Skeletal muscle cell (primary cell): ENCODE results near the gene GRHL3.

Experiments used
- DNase-seq: peaks from one replicate; pipeline ENCODE4 v3.0.0-alpha.2; 2010; ENCODE audit warnings: low read depth
- H3K4me3 ChIP-seq: 2 replicates; pipeline ENCODE4 v1.5.1; 2011; ENCODE audit warnings: low read depth, mild to moderate bottlenecking, control low read depth, low read length, moderate library complexity

The GRHL3 gene

GRCh38 chr1:24386931-24387330 lies 67.8 kb downstream of the GRHL3 start:
- no peak for DNase-seq
- no peak overlapping the region for H3K4me3 ChIP-seq

- DNase-seq = no peak
- H3K4me3 ChIP-seq = no peak overlapping the region
Measured at GRCh38 chr1:24387636-24388175, 68.5 kb downstream of the GRHL3 start.

GRCh38 chr1:24388331-24388885 lies 69.3 kb downstream of the GRHL3 start:
- DNase-seq = no peak

GRCh38 chr1:24389231-24389678 lies 70.1 kb downstream of the GRHL3 start:
- H3K4me3 ChIP-seq = no peak overlapping the region
- DNase-seq = no peak

More at GRCh38 chr1:24388331-24388885, 69.3 kb downstream of the GRHL3 start:
- H3K4me3 ChIP-seq = no peak overlapping the region

GRCh38 chr1:24390924-24391782 lies 72.0 kb downstream of the GRHL3 start:
- no peak for DNase-seq
- no peak overlapping the region for H3K4me3 ChIP-seq

- no peak for DNase-seq
- H3K4me3 ChIP-seq = no peak overlapping the region
Measured at GRCh38 chr1:24391882-24392603, 72.9 kb downstream of the GRHL3 start.

GRCh38 chr1:24392604-24392946 lies 73.4 kb downstream of the GRHL3 start:
- no peak overlapping the region for H3K4me3 ChIP-seq

GRCh38 chr1:24392982-24393650 lies 74.0 kb downstream of the GRHL3 start:
- no peak for DNase-seq
- H3K4me3 ChIP-seq = no peak overlapping the region

More at GRCh38 chr1:24392604-24392946, 73.4 kb downstream of the GRHL3 start:
- DNase-seq = no peak

GRCh38 chr1:24393892-24394291 lies 74.7 kb downstream of the GRHL3 start:
- H3K4me3 ChIP-seq = no peak overlapping the region
- DNase-seq = no peak

GRCh38 chr1:24400065-24400464 lies 80.9 kb downstream of the GRHL3 start:
- H3K4me3 ChIP-seq = no peak overlapping the region
- DNase-seq = no peak

- no peak for DNase-seq
Measured at GRCh38 chr1:24403806-24404205, 84.6 kb downstream of the GRHL3 start.

More at GRCh38 chr1:24403806-24404205, 84.6 kb downstream of the GRHL3 start:
- no peak overlapping the region for H3K4me3 ChIP-seq
